ENCODE data around the gene UHRF1. TPM values are rescaled to one million over a fixed set of nuclear protein-coding genes. Genes with fewer than 3 reads are reported as not detected.

Gene UHRF1
- total and polyA plus RNA-seq, 2 of the 13 experiments (the other 11 are each of a cell fraction or from before 2014, with no cell fraction given): 6.8 to 78.4 TPM

- no peak overlapping the region for H2AFZ ChIP-seq (ENCODE audit: low read length)
- no peak overlapping the region for H3K4me2 ChIP-seq (ENCODE audit: low read depth, low read length)
- peaks cover 4 to 6% of the 10 kb centered on the region in 2 experiments; a peak in 3 of 5 replicates for H3K36me3 ChIP-seq (replicated peaks in 1 of 2; ENCODE audit: control insufficient read depth in 1 of 2, insufficient read depth in 2 of 2, low read length in 2 of 2)
- no TSS peak for BruUV-seq (replicated peaks)
- H3K4me1 ChIP-seq (ENCODE audit: insufficient read depth, low read length): no peaks in the 10 kb centered on the region
- no peak overlapping the region for H3K4me3 ChIP-seq (replicated peaks in 1 of 3; ENCODE audit: insufficient read depth in 1 of 3, low read depth in 2 of 3, low read length in 3 of 3)
- H3K79me2 ChIP-seq (ENCODE audit: insufficient read depth, low read length): peaks cover 56% of the 10 kb centered on the region
- H4K20me1 ChIP-seq (ENCODE audit: insufficient read depth, low read length): peaks cover 52% of the 10 kb centered on the region
- no peak for ATAC-seq
- intact Hi-C loops (cut with micrococcal nuclease; ENCODE audit: unreplicated experiment) (no loop called here), in situ Hi-C loops (cut with HindIII; ENCODE audit: extremely low pct_ligation_motif_present, low pct_unique_long_range_greater_than_20kb) (no loop called here)
- no peak overlapping the region for H3K9ac ChIP-seq (ENCODE audit: insufficient read depth, low read depth, low read length)
- CTCF ChIA-PET (ENCODE audit: low intra/inter-chr PET ratio, low total read pairs): no interaction called here
- no peak for DNase-seq (ENCODE audit: low spot score)
- POLR2A ChIA-PET: no interaction called here
- H3K9me3 ChIP-seq (ENCODE audit: low read length): no peaks in the 10 kb centered on the region
- 93% methylated on average over 18 of the region's 18 CpGs for WGBS (ENCODE audit: low lambda C conversion rate)
- H3K27ac ChIP-seq (ENCODE audit: extremely low read length, insufficient read depth, low read length): no peak overlapping the region
- FAIRE-seq: no peak
- H3K27me3 ChIP-seq (ENCODE audit: control insufficient read depth in 1 of 2, insufficient read depth in 2 of 2, low read length in 2 of 2): no peaks in the 10 kb centered on the region
- TF ChIP-seq FLYWCH1 (CRISPR knock-in tag; IDR thresholded peaks at IDR 0.05) (no peak), ZKSCAN8 (CRISPR knock-in tag; IDR thresholded peaks at IDR 0.05; ENCODE audit: borderline replicate concordance) (no peak), SAP130 (CRISPR knock-in tag; IDR thresholded peaks at IDR 0.05; ENCODE audit: low read depth) (no peak), PRDM10 (CRISPR knock-in tag; IDR thresholded peaks at IDR 0.05; ENCODE audit: low read depth) (no peak), RFX3 (CRISPR knock-in tag; IDR thresholded peaks at IDR 0.05) (no peak), HOMEZ (CRISPR knock-in tag; IDR thresholded peaks at IDR 0.05; ENCODE audit: low read depth) (no peak), ZNF607 (CRISPR knock-in tag; IDR thresholded peaks at IDR 0.05; ENCODE audit: borderline replicate concordance) (no peak), ZSCAN30 (CRISPR knock-in tag; IDR thresholded peaks at IDR 0.05) (no peak), SALL1 (CRISPR knock-in tag; IDR thresholded peaks at IDR 0.05) (no peak), SYNCRIP (IDR thresholded peaks at IDR 0.05; ENCODE audit: insufficient read depth, low read depth, low read length) (no peak), REL (CRISPR knock-in tag; conservative IDR thresholded peaks at IDR 0.05) (no peak), MYNN (CRISPR knock-in tag; IDR thresholded peaks at IDR 0.05; ENCODE audit: low read depth) (no peak), THAP8 (CRISPR knock-in tag; IDR thresholded peaks at IDR 0.05; ENCODE audit: borderline replicate concordance) (no peak)
- TF ChIP-seq, protein P1, sequence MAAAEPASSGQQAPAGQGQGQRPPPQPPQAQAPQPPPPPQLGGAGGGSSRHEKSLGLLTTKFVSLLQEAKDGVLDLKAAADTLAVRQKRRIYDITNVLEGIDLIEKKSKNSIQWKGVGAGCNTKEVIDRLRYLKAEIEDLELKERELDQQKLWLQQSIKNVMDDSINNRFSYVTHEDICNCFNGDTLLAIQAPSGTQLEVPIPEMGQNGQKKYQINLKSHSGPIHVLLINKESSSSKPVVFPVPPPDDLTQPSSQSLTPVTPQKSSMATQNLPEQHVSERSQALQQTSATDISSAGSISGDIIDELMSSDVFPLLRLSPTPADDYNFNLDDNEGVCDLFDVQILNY (CRISPR knock-in tag; conservative IDR thresholded peaks at IDR 0.05): no peak
These were observed 75.2 kb downstream of the UHRF1 start for GRCh38 chr19:4984438-4984990.
